GM21825 (cell line): ENCODE data around the gene GLRX2.
"Not testable (repeated sequence)": the region's sequence is repeated elsewhere in the genome, so short reads cannot be mapped to it uniquely, and the experiment has no call there.

Experiments
- ATAC-seq: cut with Tn5 transposase; IDR thresholded peaks from one replicate; pipeline ENCODE4 v1.9.1; 2021; ENCODE audit warnings: mild to moderate bottlenecking, moderate library complexity; ENCODE audit not compliant: unreplicated experiment

The GLRX2 gene, protein sequence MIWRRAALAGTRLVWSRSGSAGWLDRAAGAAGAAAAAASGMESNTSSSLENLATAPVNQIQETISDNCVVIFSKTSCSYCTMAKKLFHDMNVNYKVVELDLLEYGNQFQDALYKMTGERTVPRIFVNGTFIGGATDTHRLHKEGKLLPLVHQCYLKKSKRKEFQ

DNA sequence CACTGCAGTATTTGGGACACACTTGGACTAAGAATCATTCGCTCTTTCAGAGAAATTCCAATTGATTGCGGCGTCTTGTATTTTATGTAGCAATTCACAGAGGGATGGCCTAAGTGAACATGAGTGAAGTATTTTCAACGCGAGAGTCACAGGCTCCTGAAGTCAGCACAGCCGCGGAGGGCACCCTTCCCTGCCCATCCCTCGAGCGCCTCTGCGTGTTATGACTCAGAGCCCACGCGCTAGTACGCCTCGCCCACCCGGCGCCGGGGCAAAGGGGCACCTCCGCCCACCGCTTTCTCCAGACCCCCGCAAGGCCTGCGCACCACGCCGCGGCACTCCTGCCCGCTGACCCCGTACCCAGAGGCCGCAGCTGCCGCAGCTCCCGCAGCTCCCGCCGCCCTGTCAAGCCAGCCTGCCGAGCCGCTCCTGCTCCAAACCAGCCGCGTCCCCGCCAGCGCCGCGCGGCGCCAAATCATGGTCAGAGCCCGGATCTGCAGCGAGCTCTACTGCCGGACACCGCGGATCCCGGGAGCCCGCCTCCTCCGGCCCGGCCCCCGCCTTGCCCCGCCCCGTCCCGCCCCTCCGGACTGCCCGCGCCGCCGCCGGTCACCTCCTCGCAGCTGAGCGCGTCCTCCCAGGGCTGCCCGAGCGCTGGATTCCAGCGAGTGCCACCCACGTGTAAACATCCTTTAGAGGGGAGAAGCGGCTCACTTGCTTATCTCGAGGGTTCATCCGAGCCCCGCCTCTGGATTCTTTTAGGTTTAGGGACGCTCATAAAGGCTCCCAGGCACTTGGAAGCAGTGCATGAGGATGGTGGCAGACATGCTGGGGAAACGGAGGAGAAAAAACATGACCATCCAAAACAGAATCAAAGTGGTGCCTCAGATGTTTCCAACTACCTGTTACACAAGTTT is at the start of gene GLRX2:
Gene GLRX2 (minus strand): TSS at position 508 of the 914 bp plus-strand sequence. CDS start 32 bp downstream, at position 476.
- peak; percentile 94 for ATAC-seq

GRCh38 chr1:193144999-193145398 is 39.8 kb upstream of the GLRX2 start:
- no peak for ATAC-seq

- ATAC-seq = no peak
Observed at GRCh38 chr1:193144361-193144938, 39.2 kb upstream of the GLRX2 start.

- no peak for ATAC-seq
Observed at GRCh38 chr1:193143285-193143684, 38.1 kb upstream of the GLRX2 start.

- ATAC-seq = no peak
Observed at GRCh38 chr1:193142409-193142808, 37.2 kb upstream of the GLRX2 start.

GRCh38 chr1:193141804-193142203 is 36.6 kb upstream of the GLRX2 start:
- no peak for ATAC-seq

DNA sequence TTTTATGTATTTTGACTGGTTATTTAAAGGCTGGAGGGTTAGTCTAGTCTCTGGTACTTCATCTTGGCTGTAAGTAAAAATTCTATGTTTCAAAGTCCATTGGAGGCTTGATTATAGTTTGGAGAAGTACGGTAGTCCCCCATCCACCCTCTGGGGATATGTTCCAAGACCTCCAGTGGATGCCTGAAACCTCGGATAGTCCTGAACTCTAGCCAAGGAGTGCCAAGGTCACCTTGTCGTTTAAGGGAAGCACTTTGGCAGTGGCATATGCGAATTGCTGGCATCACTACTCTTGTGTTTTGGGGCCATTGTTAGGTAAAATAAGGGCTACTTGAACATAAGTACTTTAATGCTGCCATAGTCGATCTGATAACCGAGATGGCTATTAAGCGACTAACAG is 35.0 kb upstream of the GLRX2 start:
- ATAC-seq = no peak

- ATAC-seq = no peak
Observed at GRCh38 chr1:193131266-193131860, 26.1 kb upstream of the GLRX2 start.

- ATAC-seq = no peak
Observed at GRCh38 chr1:193125369-193125768, 20.2 kb upstream of the GLRX2 start.

GRCh38 chr1:193123751-193124150 is 18.5 kb upstream of the GLRX2 start:
- no peak for ATAC-seq

DNA sequence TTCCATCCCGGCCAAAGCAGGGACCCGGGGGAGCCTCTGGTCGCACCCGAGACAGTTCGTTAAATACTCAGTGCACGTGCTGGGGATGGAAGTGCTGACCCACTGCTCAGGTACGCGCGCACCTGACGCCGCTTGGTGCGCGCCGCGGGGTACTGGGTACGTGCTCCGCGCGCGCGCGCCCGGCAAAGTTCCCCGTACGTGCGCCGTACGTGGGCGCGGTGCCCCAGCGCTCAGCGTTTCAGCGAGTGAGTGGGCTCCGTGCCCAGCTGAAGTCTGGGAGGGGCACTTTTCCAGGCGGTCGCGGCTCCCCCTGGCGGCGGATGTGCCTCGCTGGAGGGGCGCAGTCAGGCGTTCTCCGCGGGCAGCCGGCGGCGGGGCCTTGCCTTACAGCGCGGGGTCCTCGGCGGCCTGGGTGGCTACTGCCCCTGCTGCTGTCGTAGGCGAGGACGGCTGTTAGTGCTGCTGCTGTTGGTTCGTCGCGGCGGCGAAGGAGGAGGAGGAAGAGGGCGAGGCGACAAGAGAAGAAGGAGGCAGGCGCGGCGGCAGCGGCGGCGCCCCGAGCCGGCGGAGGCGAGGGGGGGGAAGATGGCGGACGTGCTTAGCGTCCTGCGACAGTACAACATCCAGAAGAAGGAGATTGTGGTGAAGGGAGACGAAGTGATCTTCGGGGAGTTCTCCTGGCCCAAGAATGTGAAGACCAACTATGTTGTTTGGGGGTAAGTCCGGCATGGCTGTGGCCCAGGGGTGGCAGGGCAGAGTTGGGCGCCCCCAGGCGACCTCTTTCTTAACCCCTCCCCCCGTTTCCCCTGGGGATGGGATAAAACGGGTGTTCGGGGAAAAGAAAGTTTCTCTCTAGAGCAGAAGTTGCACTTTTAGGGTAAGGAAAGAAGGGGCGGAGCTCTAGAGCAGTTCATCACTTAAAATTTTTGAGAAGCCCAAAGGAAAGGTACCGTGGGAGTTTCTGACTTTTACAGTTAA is 16.7 kb upstream of the GLRX2 start, which contains the start of gene CDC73:
Gene CDC73 (plus strand): TSS at position 416 of the 978 bp plus-strand sequence. CDS start 170 bp downstream, at position 586.
- peak; percentile 92 for ATAC-seq

GRCh38 chr1:193120604-193121166 is 15.5 kb upstream of the GLRX2 start:
- ATAC-seq = no peak

- no peak for ATAC-seq
Observed at GRCh38 chr1:193118803-193119730, 13.9 kb upstream of the GLRX2 start.

- no peak for ATAC-seq
Observed at GRCh38 chr1:193118194-193118593, 13.0 kb upstream of the GLRX2 start.

- ATAC-seq = not testable (repeated sequence)
Observed at GRCh38 chr1:193117167-193117566, 12.0 kb upstream of the GLRX2 start.

DNA sequence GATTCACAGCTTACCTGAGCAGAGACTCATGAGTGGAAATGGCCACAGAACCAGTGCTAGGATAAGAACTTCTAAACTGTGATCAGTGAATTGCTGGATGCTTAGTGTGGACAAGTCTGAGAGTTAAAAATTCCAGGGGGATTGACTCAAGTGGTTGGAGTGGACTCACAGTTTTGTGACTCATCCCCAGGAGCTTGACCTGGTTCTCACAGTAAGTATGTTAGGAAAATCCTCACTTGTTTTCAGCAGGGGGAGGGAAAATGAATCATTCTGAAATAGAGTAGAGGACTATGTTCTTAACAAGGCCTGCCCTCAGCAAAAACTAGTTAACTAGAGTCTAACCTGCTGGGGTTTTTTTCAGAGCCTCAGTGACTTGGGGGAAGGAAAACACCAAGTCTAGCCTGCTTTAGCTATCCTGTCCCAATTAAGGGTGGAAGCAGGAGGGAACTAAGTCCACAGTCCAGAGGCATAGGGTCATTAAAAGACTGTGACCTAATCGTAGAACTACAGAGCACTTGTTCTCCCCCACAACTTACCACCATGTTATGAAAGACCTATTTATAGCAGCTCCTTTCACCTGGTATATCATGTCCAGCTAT is 10.5 kb upstream of the GLRX2 start:
- no peak for ATAC-seq

- no peak for ATAC-seq
Observed at GRCh38 chr1:193114485-193115095, 9.4 kb upstream of the GLRX2 start.

DNA sequence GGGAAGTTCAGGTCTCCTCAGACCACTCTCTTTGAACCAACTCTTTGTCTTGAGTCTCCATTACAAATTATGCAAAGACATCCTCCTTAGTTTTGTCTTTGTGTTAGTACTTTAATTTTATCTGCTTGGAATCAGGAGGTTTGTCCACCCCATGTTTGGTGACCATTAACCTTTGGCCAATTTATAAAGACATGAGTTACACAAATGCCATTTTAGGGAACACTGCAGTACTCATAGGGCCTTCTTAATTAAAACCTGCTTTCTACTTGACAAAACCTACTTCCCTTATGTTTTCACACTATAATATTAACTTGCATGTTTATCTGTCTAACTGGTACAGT is 8.7 kb upstream of the GLRX2 start:
- ATAC-seq = no peak
